ENCODE data around the gene INPP5F. TPM values are rescaled to one million over a fixed set of nuclear protein-coding genes. Genes with fewer than 3 reads are reported as not detected.
A peak's percentile ranks its signal among the peaks of the same experiment; 100 is the strongest.

INPP5F gene
- total RNA-seq, 1 donor from 2014 or later, result 36.8 TPM

DNA sequence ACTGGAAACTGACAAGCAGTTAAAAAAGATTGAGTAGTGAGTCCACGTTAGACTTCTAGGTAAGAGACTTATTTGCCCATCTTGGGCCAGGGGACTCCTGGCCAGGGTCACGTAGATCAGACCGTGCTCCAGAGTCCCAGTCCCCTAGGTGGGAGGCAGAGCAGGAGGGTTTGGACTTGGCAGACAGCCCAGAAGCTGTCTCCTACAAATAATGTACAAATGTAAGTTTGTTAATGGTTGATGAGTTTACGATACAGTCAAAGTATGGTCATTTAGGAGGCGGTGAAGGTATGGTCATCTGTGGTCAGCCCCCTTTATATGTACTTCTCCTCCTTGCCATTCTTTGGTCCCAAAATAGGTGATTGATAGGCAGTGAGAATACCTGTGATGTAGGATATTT lies 28.2 kb downstream of the INPP5F start:
- Mint-ChIP-seq H3K27ac (ENCODE audit: unreplicated experiment) (peak overlapping the region; percentile 11), H3K4me1 (ENCODE audit: unreplicated experiment) (peaks cover 29% of the 10 kb centered on the region), H3K27me3 (ENCODE audit: unreplicated experiment) (no peaks in the 10 kb centered on the region), H3K9me3 (ENCODE audit: unreplicated experiment) (no peaks in the 10 kb centered on the region), H3K4me3 (ENCODE audit: unreplicated experiment) (no peak overlapping the region), H3K36me3 (ENCODE audit: unreplicated experiment) (no peaks in the 10 kb centered on the region)
- no peak for TF ChIP-seq CTCF (IDR thresholded peaks at IDR 0.05)
- no peak for DNase-seq (ENCODE audit: extremely low spot score, unreplicated experiment)

GRCh38 chr10:119754936-119755335 lies 29.1 kb downstream of the INPP5F start:
- TF ChIP-seq CTCF (IDR thresholded peaks at IDR 0.05), result no peak
- peaks cover 34% of the 10 kb centered on the region for H3K4me1 Mint-ChIP-seq (ENCODE audit: unreplicated experiment)
- no peaks in the 10 kb centered on the region for H3K9me3 Mint-ChIP-seq (ENCODE audit: unreplicated experiment)
- no peak for DNase-seq (ENCODE audit: extremely low spot score, unreplicated experiment)
- no peaks in the 10 kb centered on the region for H3K27me3 Mint-ChIP-seq (ENCODE audit: unreplicated experiment)
- no peak overlapping the region for H3K4me3 Mint-ChIP-seq (ENCODE audit: unreplicated experiment)
- H3K27ac Mint-ChIP-seq (ENCODE audit: unreplicated experiment), result peak overlapping the region; percentile 15
- no peaks in the 10 kb centered on the region for H3K36me3 Mint-ChIP-seq (ENCODE audit: unreplicated experiment)

- no peaks in the 10 kb centered on the region for H3K9me3 Mint-ChIP-seq (ENCODE audit: unreplicated experiment)
- DNase-seq (ENCODE audit: extremely low spot score, unreplicated experiment), result no peak
- H3K4me1 Mint-ChIP-seq (ENCODE audit: unreplicated experiment), result peaks cover 36% of the 10 kb centered on the region
- H3K27me3 Mint-ChIP-seq (ENCODE audit: unreplicated experiment), result no peaks in the 10 kb centered on the region
- H3K36me3 Mint-ChIP-seq (ENCODE audit: unreplicated experiment), result no peaks in the 10 kb centered on the region
- H3K27ac Mint-ChIP-seq (ENCODE audit: unreplicated experiment), result peak overlapping the region; percentile 15
- H3K4me3 Mint-ChIP-seq (ENCODE audit: unreplicated experiment), result no peak overlapping the region
- no peak for TF ChIP-seq CTCF (IDR thresholded peaks at IDR 0.05)
Measured at GRCh38 chr10:119755446-119755845, 29.6 kb downstream of the INPP5F start.

GRCh38 chr10:119758448-119759195 lies 32.8 kb downstream of the INPP5F start:
- H3K4me1 Mint-ChIP-seq (ENCODE audit: unreplicated experiment), result peaks cover 43% of the 10 kb centered on the region
- no peak for TF ChIP-seq CTCF (IDR thresholded peaks at IDR 0.05)
- no peaks in the 10 kb centered on the region for H3K27me3 Mint-ChIP-seq (ENCODE audit: unreplicated experiment)
- DNase-seq (ENCODE audit: extremely low spot score, unreplicated experiment), result no peak
- H3K4me3 Mint-ChIP-seq (ENCODE audit: unreplicated experiment), result no peak overlapping the region
- no peaks in the 10 kb centered on the region for H3K9me3 Mint-ChIP-seq (ENCODE audit: unreplicated experiment)
- H3K27ac Mint-ChIP-seq (ENCODE audit: unreplicated experiment), result peak overlapping the region; percentile 47
- H3K36me3 Mint-ChIP-seq (ENCODE audit: unreplicated experiment), result no peaks in the 10 kb centered on the region

GRCh38 chr10:119759832-119760231 lies 34.0 kb downstream of the INPP5F start:
- no peaks in the 10 kb centered on the region for H3K36me3 Mint-ChIP-seq (ENCODE audit: unreplicated experiment)
- H3K4me1 Mint-ChIP-seq (ENCODE audit: unreplicated experiment), result peaks cover 32% of the 10 kb centered on the region
- H3K27ac Mint-ChIP-seq (ENCODE audit: unreplicated experiment), result peak overlapping the region; percentile 75
- no peaks in the 10 kb centered on the region for H3K9me3 Mint-ChIP-seq (ENCODE audit: unreplicated experiment)
- no peaks in the 10 kb centered on the region for H3K27me3 Mint-ChIP-seq (ENCODE audit: unreplicated experiment)
- TF ChIP-seq CTCF (IDR thresholded peaks at IDR 0.05), result no peak
- no peak for DNase-seq (ENCODE audit: extremely low spot score, unreplicated experiment)
- no peak overlapping the region for H3K4me3 Mint-ChIP-seq (ENCODE audit: unreplicated experiment)
